GM19328 (cell line): ENCODE results near the gene SEC14L6.

Experiments used
- ATAC-seq: cut with Tn5 transposase; IDR thresholded peaks from one replicate; pipeline ENCODE4 v1.9.1; 2021; ENCODE audit warnings: mild to moderate bottlenecking, moderate library complexity; ENCODE audit not compliant: unreplicated experiment

SEC14L6 gene

GRCh38 chr22:30500628-30501027 is 45.9 kb downstream of the SEC14L6 start:
- no peak for ATAC-seq

- no peak for ATAC-seq
Measured at GRCh38 chr22:30497466-30498150, 48.9 kb downstream of the SEC14L6 start.

- ATAC-seq, result no peak
Measured at GRCh38 chr22:30495041-30495784, 51.3 kb downstream of the SEC14L6 start.

GRCh38 chr22:30492144-30492543 is 54.4 kb downstream of the SEC14L6 start:
- no peak for ATAC-seq

- no peak for ATAC-seq
Measured at GRCh38 chr22:30491381-30491780, 55.2 kb downstream of the SEC14L6 start.

GRCh38 chr22:30490399-30490798 is 56.1 kb downstream of the SEC14L6 start:
- ATAC-seq, result no peak

- no peak for ATAC-seq
Measured at GRCh38 chr22:30488121-30488520, 58.4 kb downstream of the SEC14L6 start.

- ATAC-seq, result no peak
Measured at GRCh38 chr22:30486661-30487115, 59.9 kb downstream of the SEC14L6 start.

- no peak for ATAC-seq
Measured at GRCh38 chr22:30486118-30486517, 60.4 kb downstream of the SEC14L6 start.

- ATAC-seq, result no peak
Measured at GRCh38 chr22:30485362-30485988, 61.1 kb downstream of the SEC14L6 start.

- no peak for ATAC-seq
Measured at GRCh38 chr22:30483169-30483568, 63.4 kb downstream of the SEC14L6 start.

- ATAC-seq, result no peak
Measured at GRCh38 chr22:30481711-30482110, 64.8 kb downstream of the SEC14L6 start.

GRCh38 chr22:30479981-30480380 is 66.6 kb downstream of the SEC14L6 start:
- ATAC-seq, result no peak

GRCh38 chr22:30474683-30475424 is 71.7 kb downstream of the SEC14L6 start:
- no peak for ATAC-seq

- no peak for ATAC-seq
Measured at GRCh38 chr22:30474121-30474520, 72.4 kb downstream of the SEC14L6 start.

- no peak for ATAC-seq
Measured at GRCh38 chr22:30472994-30473720, 73.4 kb downstream of the SEC14L6 start.
